B cell (primary cell): ENCODE measurements around the gene EGFR. TPM values are rescaled to one million over a fixed set of nuclear protein-coding genes. Genes with fewer than 3 reads are reported as not detected.

ENCODE experiments used
- ATAC-seq: fragments of 200-7000 bp; cut with Tn5 transposase; one replicate; pipeline ENCODE4 v1.10.0; 2021; ENCODE audit warnings: low read depth, mild to moderate bottlenecking, moderate number of reproducible peaks, moderate library complexity
- CTCF ChIA-PET: fragments of 350-600 bp; sonication (Branson Sonifier 250); formaldehyde crosslinking; loops from one replicate; lab custom pipeline; 2021; ENCODE audit warnings: antibody characterized with exemption, inconsistent platforms; lab: Charles Lee
- POLR2A ChIA-PET: fragments of 350-600 bp; sonication (Branson Sonifier 250); formaldehyde crosslinking; loops from one replicate; lab custom pipeline; 2021; ENCODE audit warnings: antibody characterized with exemption; lab: Charles Lee
- DNase-seq: peaks from one replicate; pipeline ENCODE4 v3.0.0; 2013
- H2AFZ ChIP-seq: 2 replicates; pipeline ENCODE4 v1.6.1; 2012; ENCODE audit warnings: mild to moderate bottlenecking, low read depth, low read length; ENCODE audit not compliant: insufficient read depth, poor library complexity, severe bottlenecking
- H3K27ac ChIP-seq, 2 donors: 1 replicate in 1 of 2; 2 replicates in 1 of 2; pipeline ENCODE4 v1.5.1; 2012 to 2013; ENCODE audit warnings: low read length in 2 of 2, mild to moderate bottlenecking in 2 of 2, moderate library complexity in 1 of 2
- H3K27me3 ChIP-seq, 4 experiments: fragments of 200-600 bp in 1 of 4; sonication (generic) in 1 of 4; replicated peaks in 1 of 4; 1 replicate in 2 of 4; 2 replicates in 2 of 4; pipeline versions ENCODE4 v1.6.1 to v1.7.0; 2013 to 2016; ENCODE audit warnings: low read length in 3 of 4, mild to moderate bottlenecking in 2 of 4, mixed read lengths in 1 of 4, moderate library complexity in 1 of 4; ENCODE audit not compliant: insufficient read depth in 4 of 4, control insufficient read depth in 3 of 4; ENCODE audit errors: control extremely low read depth in 1 of 4
- H3K36me3 ChIP-seq, 2 experiments: replicated peaks in 1 of 2; 1 replicate in 1 of 2; 2 replicates in 1 of 2; pipeline versions ENCODE4 v1.6.1 to v1.7.1; 2013; ENCODE audit warnings: low read length in 1 of 2; ENCODE audit not compliant: insufficient read depth in 2 of 2, control insufficient read depth in 1 of 2; ENCODE audit errors: control extremely low read depth in 1 of 2, extremely low read depth in 1 of 2
- H3K4me1 ChIP-seq, 2 donors: fragments of 200-600 bp in 1 of 2; sonication (generic) in 1 of 2; 1 replicate in 1 of 2; 2 replicates in 1 of 2; pipeline versions ENCODE4 v1.5.1 to v1.6.1; 2013 to 2017; ENCODE audit warnings: low read length in 2 of 2; ENCODE audit not compliant: control insufficient read depth in 2 of 2, insufficient read depth in 2 of 2
- H3K4me2 ChIP-seq: replicated peaks from 2 replicates; pipeline ENCODE3; 2012; ENCODE audit warnings: mild to moderate bottlenecking, low read depth, low read length; ENCODE audit not compliant: poor library complexity, severe bottlenecking
- H3K4me3 ChIP-seq, 5 experiments: fragments of 200-600 bp in 1 of 5; sonication (generic) in 1 of 5; 1 replicate in 3 of 5; 2 replicates in 2 of 5; pipeline versions ENCODE4 v1.5.1 to v1.7.0; 2011 to 2016; ENCODE audit warnings: low read length in 4 of 5, mild to moderate bottlenecking in 4 of 5, low read depth in 2 of 5, control low read depth in 1 of 5, moderate library complexity in 1 of 5; ENCODE audit not compliant: insufficient read depth in 1 of 5; ENCODE audit errors: control extremely low read depth in 1 of 5, extremely low read depth in 1 of 5
- H3K79me2 ChIP-seq: fragments of 200-600 bp; sonication (generic); one replicate; pipeline ENCODE4 v1.6.0; 2016; ENCODE audit warnings: low read length; ENCODE audit not compliant: control insufficient read depth, insufficient read depth
- H3K9ac ChIP-seq: fragments of 200-600 bp; sonication (generic); 2 replicates; pipeline ENCODE4 v1.6.1; 2017; ENCODE audit warnings: mild to moderate bottlenecking, low read length, moderate library complexity
- H3K9me3 ChIP-seq, 3 donors: one replicate each; pipeline versions ENCODE4 v1.6.1 to v1.7.1; 2013; ENCODE audit warnings: low read length in 2 of 3; ENCODE audit not compliant: control insufficient read depth in 2 of 3, insufficient read depth in 1 of 3; ENCODE audit errors: control extremely low read depth in 1 of 3
- H4K20me1 ChIP-seq: 2 replicates; pipeline ENCODE4 v1.6.0; 2012; ENCODE audit warnings: mild to moderate bottlenecking, low read length; ENCODE audit not compliant: insufficient read depth, control insufficient read depth, poor library complexity, severe bottlenecking
- H3K27ac Mint-ChIP-seq: one replicate; pipeline ENCODE4 v1.8.0; 2021; ENCODE audit warnings: mixed read lengths
- H3K27me3 Mint-ChIP-seq: one replicate; pipeline ENCODE4 v1.8.0; 2021; ENCODE audit warnings: mixed read lengths
- H3K4me1 Mint-ChIP-seq: one replicate; pipeline ENCODE4 v1.8.0; 2021; ENCODE audit warnings: mixed read lengths
- H3K4me3 Mint-ChIP-seq: one replicate; pipeline ENCODE4 v1.8.0; 2021; ENCODE audit warnings: mixed read lengths
- H3K9me3 Mint-ChIP-seq: one replicate; pipeline ENCODE4 v1.8.0; 2022; ENCODE audit warnings: mixed read lengths; ENCODE audit not compliant: insufficient read depth
- CTCF ChIP-seq: fragments of 200-600 bp; IDR thresholded peaks from one replicate; pipeline ENCODE4 v1.8.0; 2022; ENCODE audit warnings: antibody characterized with exemption, mild to moderate bottlenecking
- EZH2 ChIP-seq: IDR thresholded peaks from 2 replicates; pipeline ENCODE4 v1.6.1; 2012; ENCODE audit warnings: borderline replicate concordance, low read depth, mild to moderate bottlenecking, moderate library complexity, low read length; ENCODE audit not compliant: insufficient read depth, poor library complexity, severe bottlenecking
- WGBS: methylation state at CpG from one replicate; pipeline ENCODE4 v1.1.5; 2013; ENCODE audit warnings: missing lambda C conversion rate; ENCODE audit not compliant: insufficient coverage; 5-methylcytosine and 5-hydroxymethylcytosine counted together
- intact Hi-C: fragments of 100-400 bp; cut with micrococcal nuclease; formaldehyde crosslinking; loops from one replicate; pipeline ENCODE4 v1.10.0; 2022
- polyA plus RNA-seq: library from polyadenylated mRNA; depleted of rRNA; stranded (reverse); fragments of >200 nt; gene quantifications from 2 replicates; pipeline ENCODE4 v1.2.3, GENCODE V29; 2012
- total RNA-seq, 2 donors: library from RNA; stranded (reverse); fragments of 120-200 nt in 1 of 2; gene quantifications; 1 replicate in 1 of 2; 2 replicates in 1 of 2; pipeline versions ENCODE4 v1.2.3 to v1.2.4, GENCODE V29; 2013 to 2022

EGFR gene
- total and polyA plus RNA-seq, 2 donors (not counting 1 experiment from before 2014, with no cell fraction given) = not detected

- no peaks in the 10 kb centered on the region for H3K79me2 ChIP-seq
- H3K27ac ChIP-seq = no peak overlapping the region
- H3K4me1 ChIP-seq = peaks cover 12 to 15% of the 10 kb centered on the region in 2 donors
- Mint-ChIP-seq H3K27me3 (peaks cover 5% of the 10 kb centered on the region), H3K4me3 (no peak overlapping the region), H3K27ac (no peak overlapping the region), H3K9me3 (no peaks in the 10 kb centered on the region), H3K4me1 (peaks cover 22% of the 10 kb centered on the region)
- ChIA-PET CTCF (no interaction called here), POLR2A (no interaction called here)
- H3K9me3 ChIP-seq = no peaks in the 10 kb centered on the region
- intact Hi-C loops = loop anchor here (2.0 to 5.0 kb wide), 2 partner anchors 183 to 460 kb away; no protein-coding TSS in a partner anchor
- H4K20me1 ChIP-seq = no peaks in the 10 kb centered on the region
- ATAC-seq = no peak
- no peak overlapping the region for H3K9ac ChIP-seq
- H3K4me2 ChIP-seq = no peak overlapping the region
- H2AFZ ChIP-seq = no peak overlapping the region
- no peaks in the 10 kb centered on the region for H3K36me3 ChIP-seq
- H3K27me3 ChIP-seq = peaks cover 0 to 10% (median 3%) of the 10 kb centered on the region in 4 experiments
- 80% methylated on average over 2 of the region's 4 CpGs for WGBS
- H3K4me3 ChIP-seq = no peak overlapping the region
- no peak for DNase-seq
- TF ChIP-seq CTCF (no peak), EZH2 (no peak)
Observed at GRCh38 chr7:55072251-55072650, 53.4 kb downstream of the EGFR start.

GRCh38 chr7:55073051-55073511 lies 54.3 kb downstream of the EGFR start:
- Histone ChIP-seq H3K9ac (no peak overlapping the region), H3K4me1 (peaks cover 12 to 15% of the 10 kb centered on the region in 2 donors), H3K4me3 (no peak overlapping the region), H3K27ac (no peak overlapping the region), H3K9me3 (no peaks in the 10 kb centered on the region), H2AFZ (no peak overlapping the region), H3K27me3 (peaks cover 0 to 10% (median 3%) of the 10 kb centered on the region in 4 experiments), H3K36me3 (no peaks in the 10 kb centered on the region), H4K20me1 (no peaks in the 10 kb centered on the region), H3K4me2 (no peak overlapping the region), H3K79me2 (no peaks in the 10 kb centered on the region)
- peak overlapping the region; percentile 95 for H3K27ac Mint-ChIP-seq
- no peaks in the 10 kb centered on the region for H3K9me3 Mint-ChIP-seq
- intact Hi-C loops = loop anchor here (2.0 to 5.0 kb wide), 2 partner anchors 182 to 459 kb away; no protein-coding TSS in a partner anchor
- DNase-seq (peak; percentile 44), ATAC-seq (peak; percentile 39)
- ChIA-PET POLR2A (interaction anchor here (1.0 kb wide), 1 partner anchor 14 kb away, joined by 3 read pairs; no protein-coding TSS in a partner anchor), CTCF (no interaction called here)
- H3K27me3 Mint-ChIP-seq = peaks cover 5% of the 10 kb centered on the region
- H3K4me1 Mint-ChIP-seq = peaks cover 22% of the 10 kb centered on the region
- peak overlapping the region; percentile 84 for H3K4me3 Mint-ChIP-seq
- TF ChIP-seq EZH2 (no peak), CTCF (no peak)
- 75% methylated on average over 1 of the region's 4 CpGs for whole genome bisulfite sequencing
